HG03066 (cell line): ENCODE results near the gene INPP5A.
"Not testable (repeated sequence)": the region's sequence is repeated elsewhere in the genome, so short reads cannot be mapped to it uniquely, and the experiment has no call there.

Experiments
- ATAC-seq: cut with Tn5 transposase; IDR thresholded peaks from one replicate; pipeline ENCODE4 v1.9.1; 2021; ENCODE audit warnings: low read depth; ENCODE audit not compliant: unreplicated experiment

The INPP5A gene

GRCh38 chr10:132770061-132771021, 232.8 kb downstream of the INPP5A start:
- no peak for ATAC-seq

GRCh38 chr10:132772816-132773215, 235.2 kb downstream of the INPP5A start:
- ATAC-seq: not testable (repeated sequence)

GRCh38 chr10:132774181-132774901, 236.8 kb downstream of the INPP5A start:
- no peak for ATAC-seq

GRCh38 chr10:132774902-132775863, 237.6 kb downstream of the INPP5A start:
- no peak for ATAC-seq

DNA sequence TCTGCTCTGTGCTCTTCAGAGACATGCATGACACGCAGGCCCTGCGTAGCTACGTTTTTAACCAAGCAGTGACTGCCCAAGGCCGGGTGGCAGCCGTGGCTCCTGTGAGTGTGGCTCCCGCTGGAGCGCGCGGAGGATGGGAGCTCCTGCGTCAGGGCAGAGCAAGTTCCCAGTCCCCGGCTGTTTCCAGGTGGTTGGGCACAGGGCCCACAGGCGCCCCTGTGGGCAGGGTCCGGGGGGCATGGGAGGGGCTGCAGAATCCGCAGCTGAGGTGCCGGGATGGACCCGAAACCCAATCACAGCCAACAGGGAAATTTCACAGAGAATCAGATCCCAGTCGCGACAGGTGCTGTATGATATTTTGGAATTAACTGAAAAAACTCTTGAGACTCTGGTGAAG, 238.6 kb downstream of the INPP5A start:
- no peak for ATAC-seq

GRCh38 chr10:132776821-132777220, 239.2 kb downstream of the INPP5A start:
- no peak for ATAC-seq

DNA sequence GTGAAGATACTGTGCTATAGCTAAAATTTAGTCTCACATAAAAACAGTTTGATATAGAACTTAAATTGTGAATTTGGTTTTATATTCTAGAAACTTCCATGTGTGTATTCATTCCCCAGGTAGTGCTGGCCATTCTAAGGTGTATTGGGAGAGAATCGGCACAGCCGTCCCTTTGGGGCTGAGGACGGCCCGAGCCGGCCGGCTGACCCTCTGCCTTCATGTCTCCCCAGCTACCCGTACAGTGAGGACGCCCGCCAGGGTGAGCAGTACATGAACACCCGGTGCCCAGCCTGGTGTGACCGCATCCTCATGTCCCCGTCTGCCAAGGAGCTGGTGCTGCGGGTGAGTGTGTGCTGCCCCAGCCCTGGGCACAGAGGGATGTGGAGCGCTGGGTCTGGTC, 239.9 kb downstream of the INPP5A start:
- no peak for ATAC-seq

GRCh38 chr10:132779549-132780294, 242.1 kb downstream of the INPP5A start:
- no peak for ATAC-seq

DNA sequence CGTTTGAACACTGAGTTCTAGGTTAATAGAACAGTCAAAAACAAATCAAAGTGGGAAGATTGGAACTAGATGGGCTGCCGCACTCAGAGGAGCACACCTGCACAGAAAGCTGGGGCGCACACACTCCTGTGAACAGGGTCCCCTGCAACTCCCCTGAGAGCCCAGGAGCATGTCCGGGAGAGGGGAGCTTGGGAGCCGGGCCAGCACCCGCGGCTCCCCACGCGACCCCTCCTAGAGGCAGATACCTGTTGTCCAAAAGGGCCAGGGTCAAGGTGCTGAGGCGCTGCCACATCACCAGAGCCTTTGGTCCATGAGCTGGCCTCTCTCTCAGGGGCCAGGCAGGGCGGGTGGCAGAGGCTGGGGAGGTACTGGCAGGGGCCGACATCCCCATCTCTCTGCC, 242.8 kb downstream of the INPP5A start:
- ATAC-seq: no peak

DNA sequence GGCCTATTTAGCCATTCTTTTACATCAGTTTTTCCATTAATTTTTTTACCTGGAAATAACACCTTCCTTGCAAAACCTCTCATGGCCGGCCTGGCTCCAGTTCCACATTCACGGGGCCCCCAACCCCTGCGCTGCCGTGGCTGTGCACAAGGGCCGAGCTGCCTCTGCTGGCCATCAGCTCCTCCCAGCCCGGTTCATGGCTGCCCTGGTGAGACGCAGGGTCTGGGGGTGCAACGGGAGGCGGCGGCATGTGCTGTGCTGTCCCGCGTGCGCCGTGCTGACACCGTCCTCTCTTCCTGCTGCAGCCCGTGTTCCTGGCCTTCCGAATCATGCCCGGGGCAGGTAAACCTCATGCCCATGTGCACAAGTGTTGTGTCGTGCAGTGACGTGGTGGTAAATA, 244.0 kb downstream of the INPP5A start:
- no peak for ATAC-seq

- no peak for ATAC-seq
Observed at GRCh38 chr10:132783165-132783939, 245.8 kb downstream of the INPP5A start.

DNA sequence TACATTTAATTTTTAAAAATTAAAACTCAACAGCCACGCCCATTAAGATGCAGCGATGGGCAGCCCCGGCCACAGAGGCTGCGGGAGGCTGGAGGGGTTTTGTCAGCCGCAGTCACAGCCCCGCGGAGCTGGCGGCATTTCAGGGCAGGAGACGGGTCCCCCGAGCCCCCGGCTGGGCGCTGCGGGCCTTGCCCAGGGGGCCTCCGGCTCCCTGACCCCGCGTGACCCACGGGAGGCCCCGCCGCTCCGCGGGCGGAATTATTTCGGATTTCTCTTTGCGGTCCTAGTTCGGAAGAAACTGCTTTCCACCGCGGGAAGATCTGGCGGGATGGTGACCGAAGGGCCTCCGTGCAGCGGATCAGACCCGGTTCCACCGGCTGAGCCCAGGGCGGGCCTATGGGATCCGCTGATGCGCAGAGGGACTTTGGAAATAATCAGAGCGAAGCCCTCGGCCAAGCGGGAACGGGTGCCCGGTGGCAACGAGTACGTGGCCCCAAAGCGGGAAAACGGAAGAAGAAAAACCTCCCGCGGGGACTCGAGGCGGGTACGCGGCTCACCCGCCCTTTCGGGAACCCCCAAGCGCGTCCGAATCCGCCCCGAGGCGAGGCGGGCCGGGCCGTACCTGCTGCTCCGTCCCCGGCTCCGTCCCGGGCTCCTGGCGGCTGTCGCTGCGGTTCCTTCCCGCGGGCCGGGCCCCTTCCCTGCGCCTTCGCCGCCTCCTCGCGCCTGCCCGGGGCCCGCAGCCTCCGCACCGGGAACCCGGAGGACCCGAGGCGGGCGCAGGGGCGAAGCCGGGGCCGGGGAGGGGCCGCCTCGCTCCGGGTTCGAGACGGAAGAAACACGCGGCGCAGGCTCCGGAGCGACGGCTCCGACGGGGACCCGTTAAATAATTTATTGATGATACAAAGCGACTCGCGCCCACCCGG, 246.6 kb downstream of the INPP5A start:
- ATAC-seq: no peak

DNA sequence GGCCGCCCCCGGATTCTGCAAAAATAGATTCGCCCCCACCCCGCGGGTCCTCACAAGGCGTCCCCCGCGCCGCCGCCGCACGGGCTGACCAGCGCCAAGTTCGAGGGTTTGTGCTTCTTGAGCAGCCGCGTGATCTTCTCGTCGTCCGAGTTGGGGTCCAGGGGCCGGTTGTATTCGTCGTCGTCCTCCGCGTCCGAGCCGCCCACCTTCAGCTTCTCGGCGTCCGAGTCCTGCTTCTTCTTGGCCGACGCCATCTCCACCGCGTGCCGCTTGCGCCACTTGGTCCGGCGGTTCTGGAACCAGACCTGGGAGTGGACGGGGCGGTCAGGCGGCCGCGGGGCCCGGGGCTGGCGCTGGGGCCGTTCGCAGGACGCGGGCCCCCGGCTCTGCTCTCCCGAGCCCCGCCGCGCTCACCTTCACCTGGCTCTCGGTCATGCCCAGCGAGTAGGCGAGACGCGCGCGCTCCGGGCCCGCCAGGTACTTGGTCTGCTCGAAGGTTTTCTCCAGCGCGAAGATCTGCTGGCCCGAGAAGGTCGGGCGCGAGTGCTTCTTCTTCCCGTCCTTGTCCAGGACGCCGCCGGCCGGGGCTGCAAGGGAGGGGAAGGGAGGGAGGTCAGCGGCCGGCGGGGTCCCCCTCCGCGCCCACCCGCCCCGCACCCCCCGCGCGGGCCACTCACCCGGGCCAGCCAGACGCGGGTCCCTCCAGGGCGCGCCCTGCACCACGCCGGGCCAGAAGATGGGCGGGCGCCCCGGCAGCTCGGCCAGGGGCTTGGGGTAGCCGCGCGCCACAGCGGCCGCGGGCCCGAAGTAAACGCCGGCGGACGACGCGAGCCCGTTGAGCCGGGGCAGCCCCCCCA, 247.5 kb downstream of the INPP5A start:
- ATAC-seq: no peak

GRCh38 chr10:132785723-132786475, 248.3 kb downstream of the INPP5A start, which contains the start of gene NKX6-2:
Gene NKX6-2, minus strand, starts transcription at chr10:132786147. Its CDS starts 199 bp downstream, at chr10:132785948.
- no peak for ATAC-seq

DNA sequence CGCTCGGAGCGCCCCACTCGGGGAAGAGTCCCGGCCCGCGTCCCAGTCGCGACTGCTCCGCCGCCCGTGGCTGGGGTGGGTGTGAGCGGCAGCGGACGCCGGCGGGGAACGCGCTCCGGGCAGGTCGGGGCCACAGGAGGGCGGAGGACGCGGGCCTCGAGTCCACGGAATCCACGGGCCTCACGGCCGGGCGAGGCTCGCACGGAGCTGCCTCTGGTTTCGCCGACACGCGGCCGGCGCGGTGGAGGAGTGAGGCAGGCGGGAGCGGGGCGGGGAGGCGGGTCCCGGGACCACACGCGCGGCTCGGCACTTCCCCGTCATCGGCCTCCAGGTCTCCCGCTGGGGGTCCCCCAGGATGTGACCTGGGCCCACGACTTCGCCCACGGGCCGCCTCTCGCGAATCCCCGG, 248.9 kb downstream of the INPP5A start:
- ATAC-seq: no peak

DNA sequence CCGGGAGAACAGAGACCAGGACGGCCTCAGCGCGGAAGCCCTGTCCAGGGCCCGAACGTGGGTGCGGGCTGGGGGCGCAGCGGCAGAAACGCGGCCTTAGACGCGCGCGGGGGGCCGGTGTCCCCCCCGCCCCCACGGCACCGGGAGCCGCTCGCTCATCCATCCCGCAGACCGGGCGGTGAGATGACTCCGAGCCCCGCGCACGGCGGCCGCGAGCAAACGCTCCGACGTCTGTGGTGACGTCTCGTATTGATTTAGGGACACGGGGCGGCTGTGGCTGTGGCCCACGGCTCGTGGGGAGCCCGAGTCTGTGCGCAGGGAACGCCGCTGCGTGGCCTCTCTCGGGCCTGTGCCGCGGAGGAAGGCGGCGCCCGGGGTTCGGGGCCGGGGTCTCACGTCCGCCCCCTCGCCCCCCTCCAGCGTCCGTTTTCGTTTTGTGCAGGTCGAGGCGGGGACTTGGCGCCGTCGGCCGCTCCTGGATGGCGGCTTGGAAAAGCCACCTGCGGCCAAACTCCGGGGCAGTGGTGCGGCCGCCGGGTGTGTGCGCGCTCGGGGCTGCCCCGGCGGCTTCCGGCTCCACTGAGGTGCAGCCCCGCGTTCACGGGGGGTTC, 249.4 kb downstream of the INPP5A start:
- ATAC-seq: no peak
